ENCODE measurements around the gene SMOC2. TPM values are rescaled to one million over a fixed set of nuclear protein-coding genes. Genes with fewer than 3 reads are reported as not detected.

Gene SMOC2
- polyA plus RNA-seq, 1 donor = 56.2 TPM

GRCh38 chr6:168415993-168416530 lies 24.9 kb upstream of the SMOC2 start:
- no peak for DNase-seq

- DNase-seq = no peak
Measured at GRCh38 chr6:168416531-168416930, 24.5 kb upstream of the SMOC2 start.

- no peak for DNase-seq
Measured at GRCh38 chr6:168417191-168417590, 23.8 kb upstream of the SMOC2 start.

- DNase-seq = peak; percentile 73
Measured at GRCh38 chr6:168417679-168418557, 23.1 kb upstream of the SMOC2 start.

- no peak for DNase-seq
Measured at GRCh38 chr6:168418711-168419121, 22.3 kb upstream of the SMOC2 start.

- no peak for DNase-seq
Measured at GRCh38 chr6:168419569-168419968, 21.4 kb upstream of the SMOC2 start.

GRCh38 chr6:168420084-168420483 lies 20.9 kb upstream of the SMOC2 start:
- DNase-seq = no peak

GRCh38 chr6:168420706-168421105 lies 20.3 kb upstream of the SMOC2 start:
- DNase-seq = no peak

- DNase-seq = no peak
Measured at GRCh38 chr6:168427184-168427583, 13.8 kb upstream of the SMOC2 start.

GRCh38 chr6:168428052-168428826 lies 12.7 kb upstream of the SMOC2 start:
- no peak for DNase-seq

GRCh38 chr6:168428863-168429262 lies 12.1 kb upstream of the SMOC2 start:
- DNase-seq = no peak

GRCh38 chr6:168432196-168432595 lies 8.8 kb upstream of the SMOC2 start:
- DNase-seq = no peak

GRCh38 chr6:168433898-168434297 lies 7.1 kb upstream of the SMOC2 start:
- no peak for DNase-seq

- no peak for DNase-seq
Measured at GRCh38 chr6:168434505-168434904, 6.5 kb upstream of the SMOC2 start.

- no peak for DNase-seq
Measured at GRCh38 chr6:168437751-168438150, 3.2 kb upstream of the SMOC2 start.

GRCh38 chr6:168438783-168439520 lies 2.0 kb upstream of the SMOC2 start:
- no peak for DNase-seq

GRCh38 chr6:168439794-168440450 lies 1.1 kb upstream of the SMOC2 start:
- no peak for DNase-seq

- DNase-seq = no peak
Measured at GRCh38 chr6:168441434-168442391, 729 bp downstream of the SMOC2 start.

- DNase-seq = no peak
Measured at GRCh38 chr6:168442646-168443045, 1.7 kb downstream of the SMOC2 start.

- DNase-seq = no peak
Measured at GRCh38 chr6:168447282-168447681, 6.3 kb downstream of the SMOC2 start.

GRCh38 chr6:168447700-168448099 lies 6.7 kb downstream of the SMOC2 start:
- no peak for DNase-seq

All from hindlimb muscle (tissue), 1 donor.